Panc1 (cell line): ENCODE results near the gene MAPK4. TPM values are rescaled to one million over a fixed set of nuclear protein-coding genes. Genes with fewer than 3 reads are reported as not detected.

Experiments
- ATAC-seq: fragments of 200-7000 bp; cut with Tn5 transposase; 2 replicates; pipeline ENCODE4 v1.9.1; 2020; ENCODE audit warnings: mild to moderate bottlenecking, moderate library complexity
- BruUV-seq: library from RNA; stranded (reverse); fragments of 400-500 nt; replicated peaks from 2 replicates; lab custom pipeline; 2021; lab: Mats Ljungman, UMichigan
- CTCF ChIA-PET: fragments of 300-600 bp; sonication (Branson Sonifier 250); formaldehyde crosslinking; loops from one replicate; lab custom pipeline; 2022; ENCODE audit warnings: antibody characterized with exemption; lab: Charles Lee
- POLR2A ChIA-PET: fragments of 300-600 bp; sonication (Branson Sonifier 250); formaldehyde crosslinking; loops from one replicate; lab custom pipeline; 2022; ENCODE audit warnings: antibody characterized with exemption; lab: Charles Lee
- DNase-seq: peaks from one replicate; pipeline ENCODE4 v3.0.0-alpha.2; 2010; ENCODE audit warnings: low read depth, low spot score
- H3K27ac ChIP-seq: 2 replicates; pipeline ENCODE4 v1.5.1; 2011; ENCODE audit warnings: mild to moderate bottlenecking, low read length, inconsistent platforms
- H3K27me3 ChIP-seq: fragments of 200-500 bp; sonication (Bioruptor generic); 2 replicates; pipeline ENCODE4 v1.6.0; 2014; ENCODE audit warnings: low read length, inconsistent platforms; ENCODE audit not compliant: control insufficient read depth, insufficient read depth
- H3K36me3 ChIP-seq: fragments of 200-500 bp; sonication (Bioruptor generic); 2 replicates; pipeline ENCODE4 v1.5.1; 2014; ENCODE audit warnings: inconsistent platforms, mild to moderate bottlenecking, low read length, moderate library complexity; ENCODE audit not compliant: control insufficient read depth, insufficient read depth
- H3K4me1 ChIP-seq: 2 replicates; pipeline ENCODE4 v1.5.1; 2011; ENCODE audit warnings: inconsistent platforms, mild to moderate bottlenecking, low read length, moderate library complexity; ENCODE audit not compliant: control insufficient read depth, insufficient read depth
- H3K4me3 ChIP-seq, 2 experiments: 2 replicates each; pipeline ENCODE4 v1.5.1; 2011 to 2012; ENCODE audit warnings: low read depth in 2 of 2, low read length in 2 of 2, mild to moderate bottlenecking in 2 of 2, inconsistent platforms in 1 of 2, moderate library complexity in 1 of 2
- H3K9me3 ChIP-seq: fragments of 200-500 bp; sonication (Bioruptor generic); 2 replicates; pipeline ENCODE4 v1.5.1; 2014; ENCODE audit warnings: low read depth, mild to moderate bottlenecking, inconsistent platforms, low read length, moderate library complexity; ENCODE audit not compliant: control insufficient read depth, insufficient read depth
- CTCF ChIP-seq: fragments of 450-650 bp; IDR thresholded peaks from 2 replicates; pipeline ENCODE4 v1.5.1; 2017; ENCODE audit warnings: mild to moderate bottlenecking
- POLR2AphosphoS5 ChIP-seq: IDR thresholded peaks from 2 replicates; pipeline ENCODE4 v1.6.1; 2012; ENCODE audit warnings: mild to moderate bottlenecking, low read depth, low read length, moderate library complexity
- REST ChIP-seq, 2 experiments: IDR thresholded peaks; 2 replicates each; pipeline ENCODE4 v1.6.1; 2011 to 2012; ENCODE audit warnings: low read depth in 2 of 2, control low read depth in 1 of 2, low read length in 1 of 2, mild to moderate bottlenecking in 1 of 2, moderate library complexity in 1 of 2; ENCODE audit not compliant: insufficient read depth in 1 of 2
- SIN3A ChIP-seq: IDR thresholded peaks from 2 replicates; pipeline ENCODE4 v1.6.1; 2012; ENCODE audit warnings: low read depth, mild to moderate bottlenecking, low read length, moderate library complexity, borderline replicate concordance; ENCODE audit not compliant: insufficient read depth
- TCF7L2 ChIP-seq: IDR thresholded peaks from 2 replicates; pipeline ENCODE4 v1.6.1; 2011; ENCODE audit warnings: mild to moderate bottlenecking, low read depth, low read length, inconsistent platforms
- in situ Hi-C: cut with HindIII; loops from 2 replicates; pipeline ENCODE4 v1.10.0; 2016; ENCODE audit warnings: low sequenced_read_pairs, low pct_unique_long_range_greater_than_20kb
- intact Hi-C: fragments of 100-400 bp; cut with micrococcal nuclease; formaldehyde crosslinking; loops from one replicate; pipeline ENCODE4 v1.10.0; 2022; ENCODE audit not compliant: unreplicated experiment
- total RNA-seq: library from RNA; stranded (reverse); gene quantifications from one replicate; pipeline ENCODE4 v1.2.1, GENCODE V29; 2021; ENCODE audit not compliant: unreplicated experiment

MAPK4 gene
- total RNA-seq, 1 experiment from 2014 or later, result not detected

GRCh38 chr18:50749945-50750344 is 190.1 kb downstream of the MAPK4 start:
- Histone ChIP-seq H3K9me3 (no peaks in the 10 kb centered on the region), H3K27me3 (no peaks in the 10 kb centered on the region; the same call in 1 of the 2 replicates), H3K4me3 (no peak overlapping the region), H3K4me1 (no peaks in the 10 kb centered on the region), H3K27ac (no peak overlapping the region), H3K36me3 (no peaks in the 10 kb centered on the region)
- ATAC-seq (no peak), DNase-seq (no peak)
- no TSS peak for BruUV-seq
- POLR2A ChIA-PET, result no interaction called here
- TF ChIP-seq POLR2AphosphoS5, result no peak
- no peak for TF ChIP-seq REST (IDR thresholded peaks at IDR 0.05; ENCODE audit: insufficient read depth in 1 of 2, low read depth in 2 of 2, low read length in 1 of 2)
- no peak for TF ChIP-seq CTCF
- TF ChIP-seq SIN3A, result no peak
- no peak for TF ChIP-seq TCF7L2
- in situ Hi-C loops (no loop called here), intact Hi-C loops (no loop called here)
- CTCF ChIA-PET, result no interaction called here

- ChIA-PET POLR2A (no interaction called here), CTCF (no interaction called here)
- Histone ChIP-seq H3K36me3 (no peaks in the 10 kb centered on the region), H3K4me1 (no peaks in the 10 kb centered on the region), H3K27ac (no peak overlapping the region), H3K27me3 (no peaks in the 10 kb centered on the region; the same call in 1 of the 2 replicates), H3K4me3 (no peak overlapping the region), H3K9me3 (no peaks in the 10 kb centered on the region)
- in situ Hi-C loops, result no loop called here
- ATAC-seq (no peak), DNase-seq (no peak)
- intact Hi-C loops, result no loop called here
- no TSS peak for BruUV-seq
- TF ChIP-seq CTCF, result no peak
- no peak for TF ChIP-seq POLR2AphosphoS5
- TF ChIP-seq SIN3A, result no peak
- TF ChIP-seq REST (IDR thresholded peaks at IDR 0.05; ENCODE audit: insufficient read depth in 1 of 2, low read depth in 2 of 2, low read length in 1 of 2), result no peak
- TF ChIP-seq TCF7L2, result no peak
Measured at GRCh38 chr18:50750546-50750945, 190.7 kb downstream of the MAPK4 start.
